GM19193 (cell line): Measurements from ENCODE around the gene LGALS9.

Experiments used
- POLR2A ChIP-seq: IDR thresholded peaks from 4 replicates; pipeline ENCODE4 v1.6.1; 2011; ENCODE audit not compliant: insufficient read depth, insufficient read length; ENCODE audit errors: extremely low read depth

LGALS9 gene

DNA sequence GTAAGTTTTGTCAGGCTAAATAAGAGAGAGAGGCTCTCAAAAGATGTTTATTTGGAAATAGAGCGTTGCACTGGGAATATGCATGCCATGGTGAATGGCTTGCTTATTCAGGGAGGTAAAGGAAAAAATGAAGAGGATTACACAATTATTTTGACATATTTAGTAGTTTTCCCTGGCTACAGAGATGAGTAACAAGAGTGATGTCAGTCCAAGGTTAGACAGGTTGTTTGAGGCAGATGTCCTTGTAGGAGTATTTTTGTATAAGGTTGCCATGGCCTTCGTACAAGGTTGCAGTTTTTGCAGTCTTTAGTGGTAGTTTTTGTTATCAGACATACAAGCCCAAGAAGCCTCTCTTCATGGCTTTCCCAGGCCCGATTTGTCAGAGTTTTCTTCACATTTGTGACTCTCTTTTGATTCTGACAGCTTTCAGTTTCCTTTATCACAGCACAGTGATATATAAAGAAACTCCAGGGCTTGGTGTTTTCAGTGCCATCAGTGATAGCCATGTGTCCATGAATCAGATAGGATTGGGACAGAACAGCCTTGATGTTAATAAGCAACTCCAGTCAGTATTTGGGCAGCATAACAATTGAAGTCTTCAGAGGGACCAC, 18.7 kb upstream of the LGALS9 start:
- no peak for TF ChIP-seq POLR2A

DNA sequence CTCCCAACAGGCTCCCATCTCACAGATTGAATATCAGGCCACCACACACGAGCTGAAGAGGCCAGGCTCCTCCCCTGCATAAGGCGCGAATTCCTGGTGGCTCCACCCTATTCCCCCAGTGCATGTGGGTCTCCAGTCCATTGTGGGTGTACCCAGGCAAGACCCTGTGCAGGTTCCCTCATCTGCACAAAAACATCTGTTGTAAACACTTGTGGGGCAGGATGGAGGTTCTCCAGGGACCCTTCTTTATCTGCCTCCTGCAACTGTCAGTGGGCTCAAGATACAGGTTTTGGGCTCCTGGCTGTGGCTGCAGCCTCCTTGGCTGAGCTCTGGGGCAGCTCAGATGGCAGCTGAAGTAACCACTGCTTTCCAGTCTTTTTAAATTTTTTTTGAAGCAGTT, 17.6 kb upstream of the LGALS9 start:
- TF ChIP-seq POLR2A: no peak

DNA sequence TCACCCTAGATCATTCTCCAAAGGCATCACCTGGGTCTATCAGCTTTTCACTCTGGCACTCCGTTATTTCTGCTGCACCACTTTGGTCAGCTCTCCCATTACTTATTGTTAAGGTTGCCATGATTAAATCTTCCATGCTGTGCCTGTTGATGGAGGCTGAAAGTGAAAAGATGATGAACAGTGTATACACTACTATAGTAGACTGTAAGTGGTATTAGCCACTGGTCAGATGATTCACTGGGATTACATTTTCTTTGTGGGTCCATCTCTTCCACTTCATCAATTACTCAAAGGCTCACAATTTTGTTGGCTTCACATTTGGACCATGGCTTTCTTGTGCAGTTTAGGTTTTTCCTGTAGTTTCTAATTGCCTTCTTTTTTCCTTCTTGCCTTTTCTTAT, 15.9 kb upstream of the LGALS9 start:
- TF ChIP-seq POLR2A: no peak

DNA sequence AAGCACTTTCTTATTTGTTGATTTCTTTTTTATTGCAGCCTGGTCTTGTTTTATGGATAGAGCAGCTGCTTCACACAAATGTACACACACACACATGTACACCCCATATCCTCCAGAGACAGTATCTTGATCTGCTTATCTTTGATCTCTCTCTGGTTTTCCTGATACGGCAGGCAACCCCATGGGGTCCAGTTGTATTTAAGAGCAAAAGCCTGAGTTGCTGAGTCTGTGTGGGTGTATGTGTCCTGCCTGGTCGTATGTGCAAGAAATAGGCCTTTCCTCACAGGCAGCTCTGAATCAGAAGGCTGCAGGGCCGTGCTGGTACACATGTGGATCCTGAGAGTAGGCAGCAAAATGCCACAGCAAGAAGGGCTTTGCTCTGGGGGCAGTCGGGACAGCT, 14.6 kb upstream of the LGALS9 start:
- TF ChIP-seq POLR2A: no peak

DNA sequence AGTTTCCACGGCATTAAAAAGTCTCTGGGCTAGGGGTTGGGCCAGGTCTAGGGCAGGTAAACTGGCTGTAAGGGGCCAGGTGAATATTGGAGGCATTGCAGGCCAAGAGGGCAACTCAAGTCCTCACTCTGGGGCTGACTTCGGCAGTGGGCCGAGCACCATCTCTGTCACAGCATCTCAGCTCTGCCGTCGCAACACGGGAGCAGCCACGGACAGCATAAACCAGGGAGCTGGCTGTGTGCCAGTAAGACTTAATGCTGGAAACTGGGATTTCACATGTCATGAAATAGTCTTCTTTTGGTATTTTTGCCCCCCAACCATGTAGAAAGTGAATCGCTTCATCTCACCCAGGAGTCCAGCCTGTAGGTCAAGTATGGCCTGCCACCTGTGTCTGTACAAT, 12.6 kb upstream of the LGALS9 start:
- no peak for TF ChIP-seq POLR2A

DNA sequence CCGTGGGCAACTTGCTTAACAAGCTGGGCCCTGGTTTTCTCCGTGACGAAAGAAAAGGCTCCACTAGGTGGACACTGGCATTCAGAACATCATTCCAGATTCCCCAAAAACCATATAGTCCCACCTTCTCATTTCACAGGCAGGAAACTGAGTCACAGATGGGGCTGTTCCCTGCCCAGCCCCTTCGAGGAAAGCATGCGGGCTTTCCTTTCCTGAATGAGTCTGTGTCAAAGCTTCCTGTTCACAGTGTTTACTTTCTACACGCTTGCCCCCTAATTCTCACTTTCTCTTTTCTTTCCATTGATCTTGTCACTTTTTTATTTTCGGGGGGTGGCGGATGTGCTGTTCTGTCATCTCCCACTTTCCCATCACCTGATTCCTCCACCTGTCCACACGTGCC, 10.3 kb upstream of the LGALS9 start:
- no peak for TF ChIP-seq POLR2A

DNA sequence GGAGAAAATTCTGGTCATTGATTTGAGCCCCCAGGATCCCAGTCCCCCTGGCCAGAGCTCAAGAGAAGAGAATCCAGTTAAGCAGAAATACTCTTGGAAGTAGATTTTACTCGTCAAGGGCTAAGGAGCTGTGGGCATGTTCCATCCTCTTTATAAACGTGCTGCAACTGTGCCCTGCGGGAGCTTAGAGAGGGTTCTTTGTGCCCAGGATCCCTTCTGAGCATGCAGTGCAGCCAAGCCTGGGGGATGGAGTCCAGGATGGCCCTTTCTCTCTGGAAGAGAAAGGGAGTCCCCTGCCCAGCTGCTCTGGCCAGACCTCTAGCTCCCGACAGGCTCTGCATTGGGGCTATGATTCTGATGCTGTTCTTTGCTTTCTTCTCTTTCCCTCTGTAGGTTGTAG, 9.5 kb upstream of the LGALS9 start:
- no peak for TF ChIP-seq POLR2A

DNA sequence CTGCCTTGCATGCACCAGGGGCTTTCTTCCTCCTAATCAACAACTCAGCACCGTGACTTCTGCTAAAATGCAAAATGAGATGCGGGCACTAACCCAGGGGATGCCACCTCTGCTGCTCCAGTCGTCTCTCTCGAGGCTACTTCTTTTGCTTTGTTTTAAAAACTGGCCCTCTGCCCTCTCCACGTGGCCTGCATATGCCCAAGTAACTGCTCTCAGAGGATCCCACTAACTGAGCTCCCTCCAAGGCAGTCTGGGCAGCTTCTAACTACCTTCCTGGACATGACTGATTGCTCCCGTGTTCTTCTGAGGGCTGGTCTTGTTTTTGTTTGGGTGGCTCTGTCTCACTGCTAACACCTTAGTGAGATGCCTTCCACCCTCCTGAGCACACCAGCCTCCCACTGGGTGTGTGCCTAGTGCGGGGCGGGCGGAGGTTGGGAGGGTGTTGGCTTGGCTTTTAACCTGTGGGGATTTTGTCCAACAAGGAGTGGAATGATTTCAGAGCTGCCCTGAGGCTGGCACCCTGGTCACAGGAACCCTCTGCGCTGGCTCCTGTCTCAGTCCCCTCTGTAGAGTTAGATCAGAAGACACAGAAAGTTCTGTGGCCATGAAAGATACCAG, 8.9 kb upstream of the LGALS9 start:
- no peak for TF ChIP-seq POLR2A

DNA sequence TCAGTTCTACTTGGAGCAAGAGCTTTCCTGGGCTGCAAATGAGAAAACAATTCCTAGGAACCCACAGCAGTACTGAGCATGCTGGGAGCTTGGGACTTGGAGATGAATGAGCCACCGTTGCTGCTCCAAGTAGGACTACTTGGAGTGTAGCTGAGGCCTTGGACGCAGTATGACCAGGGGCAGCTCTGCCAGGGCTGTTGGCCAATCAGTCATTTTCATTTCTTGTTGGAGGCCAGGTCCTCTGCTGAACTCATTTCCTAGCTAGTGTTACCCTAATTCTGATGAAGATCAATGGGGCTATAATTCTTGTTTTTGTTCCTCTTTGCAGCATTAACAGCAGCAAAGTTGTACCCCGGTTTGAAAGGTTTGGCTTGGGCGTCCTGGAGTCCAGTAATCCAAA, 8.0 kb upstream of the LGALS9 start:
- TF ChIP-seq POLR2A: no peak

DNA sequence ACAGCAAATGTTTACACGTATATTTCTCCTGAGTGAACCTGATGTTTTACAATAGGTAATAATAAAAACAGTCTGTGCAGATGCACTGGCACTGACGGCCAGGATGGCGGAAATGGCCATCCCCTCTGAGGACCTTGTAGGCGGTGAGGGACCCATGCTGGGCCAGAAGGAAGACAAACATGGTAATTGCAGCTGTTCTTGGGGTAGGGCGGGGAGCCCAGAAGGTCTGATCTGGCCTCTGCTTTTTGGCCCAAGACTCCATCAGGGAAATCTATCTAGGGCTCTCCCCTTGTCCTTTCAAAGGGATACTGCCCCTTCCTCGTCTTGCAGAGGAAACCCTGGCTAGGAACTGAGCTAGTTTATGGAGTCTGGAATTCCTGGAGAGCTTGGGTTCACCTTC, 7.4 kb upstream of the LGALS9 start:
- TF ChIP-seq POLR2A: no peak

DNA sequence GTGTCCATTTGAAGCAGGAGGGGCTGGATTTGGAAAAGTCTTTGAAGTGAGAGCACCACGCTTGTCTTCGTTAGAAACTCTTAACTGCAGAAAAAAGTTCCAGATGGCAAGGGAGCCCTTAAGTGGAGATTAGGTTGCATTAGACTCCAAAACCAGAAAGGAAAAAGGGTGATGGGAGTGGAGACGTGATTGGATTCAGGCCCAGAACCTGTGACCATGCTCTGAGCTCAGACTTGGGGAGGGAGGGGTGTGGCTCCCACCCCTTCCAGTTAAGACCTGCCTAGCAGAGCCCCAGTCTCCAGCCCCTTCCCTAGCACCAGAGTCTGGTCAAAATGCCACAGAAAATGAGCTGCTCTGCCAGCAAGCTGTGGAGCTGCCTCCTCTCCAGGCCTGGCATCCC, 6.4 kb upstream of the LGALS9 start:
- no peak for TF ChIP-seq POLR2A

DNA sequence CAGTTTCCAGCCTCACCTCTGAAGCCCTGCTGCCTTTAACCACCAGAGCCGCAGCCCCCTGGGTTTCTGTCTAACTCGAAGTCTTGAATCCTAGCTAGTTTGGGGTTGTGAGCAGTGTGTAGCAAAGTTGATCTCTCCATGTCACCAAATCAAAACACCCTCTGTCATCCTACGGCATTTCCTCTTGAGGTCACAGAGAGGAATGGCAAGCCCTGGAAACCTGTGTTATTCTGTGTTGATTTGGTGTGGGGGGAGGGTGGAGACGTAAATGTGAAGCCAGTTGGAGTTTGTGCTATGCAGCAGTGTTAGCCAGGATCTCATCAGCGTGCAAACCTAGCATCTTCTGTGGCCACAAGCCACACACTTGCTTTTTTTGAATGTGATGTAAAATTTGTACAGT, 5.1 kb upstream of the LGALS9 start:
- no peak for TF ChIP-seq POLR2A

DNA sequence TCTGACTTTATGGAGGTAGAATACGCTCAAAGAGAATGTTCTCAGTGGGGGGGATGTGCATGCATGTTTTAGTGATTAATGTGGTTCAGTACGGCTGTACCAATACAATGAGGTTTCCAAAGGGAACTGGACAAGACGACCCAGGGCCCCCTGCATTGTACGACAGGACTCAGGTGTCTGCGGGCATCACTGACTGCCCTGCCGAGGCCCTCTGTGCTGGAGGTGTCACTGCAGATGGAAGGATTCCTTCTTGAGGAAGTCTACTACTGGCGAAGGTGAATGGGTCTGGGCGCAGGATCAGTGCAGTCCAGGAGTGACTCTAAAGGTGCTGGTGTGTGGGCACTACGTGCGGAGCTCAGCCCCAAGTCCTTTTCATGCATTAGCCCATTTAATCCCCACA, 3.5 kb upstream of the LGALS9 start:
- TF ChIP-seq POLR2A: no peak

DNA sequence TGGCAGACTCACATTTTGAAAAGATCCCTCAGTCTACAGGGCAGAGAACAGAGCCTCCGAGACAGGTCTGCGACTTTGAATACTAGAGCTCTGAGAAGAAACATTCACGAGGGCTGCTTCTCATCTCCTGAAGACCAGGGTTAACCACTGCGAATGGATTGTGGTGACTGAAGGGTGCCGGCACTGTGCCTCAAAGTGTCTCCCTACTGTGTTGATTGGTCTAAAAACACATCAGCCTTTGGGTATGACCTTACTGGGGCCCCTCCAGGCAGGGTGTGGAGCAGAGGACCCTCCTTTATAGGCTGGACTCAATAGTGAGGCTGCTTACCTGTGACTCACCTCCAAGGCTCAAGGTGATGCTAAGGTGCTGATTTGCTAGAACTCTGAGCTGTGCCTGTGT, 2.6 kb upstream of the LGALS9 start:
- TF ChIP-seq POLR2A: no peak

DNA sequence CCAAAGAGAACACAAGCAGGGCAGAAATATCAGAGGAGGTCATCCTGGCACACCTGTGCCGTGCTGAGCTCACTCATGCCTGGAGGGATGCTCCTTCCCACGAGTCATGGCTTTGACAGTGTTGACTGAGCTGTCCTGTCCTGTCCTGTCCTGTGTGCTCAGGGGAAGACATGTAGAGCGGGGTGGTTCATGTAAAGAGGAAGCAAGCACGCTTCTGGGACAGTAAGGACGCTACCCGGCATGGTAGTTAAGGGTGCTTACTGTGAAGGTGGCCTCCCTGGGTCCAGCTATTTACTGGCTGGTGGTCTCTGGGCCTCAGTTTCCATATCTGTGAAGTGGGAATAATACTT, 398 bp downstream of the LGALS9 start:
- TF ChIP-seq POLR2A: no peak

DNA sequence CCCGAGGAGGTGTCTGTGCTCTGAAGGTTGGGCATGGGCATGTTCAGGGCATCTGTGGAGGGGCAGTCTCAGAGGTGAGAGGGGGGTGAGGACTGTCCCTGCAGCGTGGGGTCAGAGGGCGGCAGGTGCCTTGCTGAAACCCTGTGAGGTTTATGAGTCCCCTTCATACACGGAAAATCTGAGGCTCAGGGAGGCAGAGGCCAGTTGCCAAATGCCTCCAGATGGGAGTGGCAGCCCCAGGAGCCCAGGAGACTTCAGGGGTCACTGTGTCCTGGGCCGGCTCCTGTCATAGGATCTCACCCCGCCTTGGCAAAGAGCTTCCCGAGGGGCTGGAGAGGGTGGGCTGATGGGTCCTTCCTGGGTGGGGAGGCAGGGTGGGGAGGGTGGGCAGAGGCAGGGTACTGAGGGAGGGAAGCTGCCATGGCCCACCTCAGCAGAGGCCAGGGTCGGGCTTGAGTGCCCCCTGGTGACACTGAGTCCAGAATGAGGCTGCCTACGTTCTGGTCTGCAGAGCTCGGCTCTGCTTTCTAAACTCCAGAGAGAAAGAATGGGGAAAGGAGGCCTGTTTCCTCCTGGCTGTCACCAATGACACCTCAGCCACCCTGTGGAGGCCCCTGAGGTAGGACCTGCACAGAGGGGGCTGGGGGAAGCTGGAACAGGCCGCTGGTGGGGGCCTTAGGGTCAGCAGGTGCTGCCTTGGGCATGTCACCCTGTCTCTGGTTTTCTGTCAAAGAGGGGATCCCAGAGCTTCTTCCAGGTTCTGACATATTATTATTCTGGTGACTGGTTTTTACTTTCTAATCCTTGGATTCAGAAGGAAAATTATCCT, 1.1 kb downstream of the LGALS9 start:
- peak; percentile 42 for TF ChIP-seq POLR2A
